ENCODE data around the gene ACVR1B. TPM values are rescaled to one million over a fixed set of nuclear protein-coding genes. Genes with fewer than 3 reads are reported as not detected.
A peak's percentile ranks its signal among the peaks of the same experiment; 100 is the strongest.

Gene ACVR1B
- total and polyA plus RNA-seq, 9 of the 15 experiments (the other 6 are each of a cell fraction or from before 2014, with no cell fraction given) = 0.97 to 15.1 (median 6.8) TPM

DNA sequence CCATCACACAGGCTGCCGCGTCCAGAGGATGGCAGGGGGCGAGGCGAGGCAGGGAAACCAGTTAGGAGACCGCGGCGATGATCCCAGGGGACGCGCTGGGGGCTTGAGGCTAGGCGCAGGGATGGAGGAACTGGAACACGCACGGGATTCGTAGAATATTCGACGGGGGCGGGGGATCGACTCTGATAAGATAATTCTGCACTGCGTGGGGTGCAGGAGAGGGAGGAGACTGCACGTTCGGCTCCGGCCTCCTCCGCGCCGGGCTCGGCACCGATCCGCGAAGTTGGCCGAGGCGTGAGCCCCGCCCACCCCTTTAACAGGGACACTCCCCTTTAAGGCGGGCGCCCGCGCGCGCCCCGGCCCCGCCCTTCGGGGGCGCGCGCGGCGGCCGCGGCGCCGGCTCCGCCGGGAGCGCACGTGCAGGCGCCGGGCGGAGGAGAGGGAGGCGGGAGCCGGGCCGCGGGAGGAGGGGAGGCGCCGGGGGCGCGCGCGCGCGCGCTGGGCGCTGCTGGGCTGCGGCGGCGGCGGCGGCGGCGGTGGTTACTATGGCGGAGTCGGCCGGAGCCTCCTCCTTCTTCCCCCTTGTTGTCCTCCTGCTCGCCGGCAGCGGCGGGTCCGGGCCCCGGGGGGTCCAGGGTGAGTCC is at the start of gene ACVR1B (continued):
- TF ChIP-seq, protein P1, sequence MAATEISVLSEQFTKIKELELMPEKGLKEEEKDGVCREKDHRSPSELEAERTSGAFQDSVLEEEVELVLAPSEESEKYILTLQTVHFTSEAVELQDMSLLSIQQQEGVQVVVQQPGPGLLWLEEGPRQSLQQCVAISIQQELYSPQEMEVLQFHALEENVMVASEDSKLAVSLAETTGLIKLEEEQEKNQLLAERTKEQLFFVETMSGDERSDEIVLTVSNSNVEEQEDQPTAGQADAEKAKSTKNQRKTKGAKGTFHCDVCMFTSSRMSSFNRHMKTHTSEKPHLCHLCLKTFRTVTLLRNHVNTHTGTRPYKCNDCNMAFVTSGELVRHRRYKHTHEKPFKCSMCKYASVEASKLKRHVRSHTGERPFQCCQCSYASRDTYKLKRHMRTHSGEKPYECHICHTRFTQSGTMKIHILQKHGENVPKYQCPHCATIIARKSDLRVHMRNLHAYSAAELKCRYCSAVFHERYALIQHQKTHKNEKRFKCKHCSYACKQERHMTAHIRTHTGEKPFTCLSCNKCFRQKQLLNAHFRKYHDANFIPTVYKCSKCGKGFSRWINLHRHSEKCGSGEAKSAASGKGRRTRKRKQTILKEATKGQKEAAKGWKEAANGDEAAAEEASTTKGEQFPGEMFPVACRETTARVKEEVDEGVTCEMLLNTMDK (IDR thresholded peaks at IDR 0.05; ENCODE audit: borderline replicate concordance, insufficient read depth, low read depth, low read length, poor library complexity, severe bottlenecking) = no peak
- TF ChIP-seq SAP30 (IDR thresholded peaks at IDR 0.05; ENCODE audit: borderline replicate concordance, insufficient read depth, low read depth, low read length, poor library complexity, severe bottlenecking) = no peak
- TF ChIP-seq KLF1 (tag; IDR thresholded peaks at IDR 0.05) = no peak
- TF ChIP-seq ZFX (CRISPR knock-in tag; IDR thresholded peaks at IDR 0.05) = no peak
- TF ChIP-seq, protein P2, sequence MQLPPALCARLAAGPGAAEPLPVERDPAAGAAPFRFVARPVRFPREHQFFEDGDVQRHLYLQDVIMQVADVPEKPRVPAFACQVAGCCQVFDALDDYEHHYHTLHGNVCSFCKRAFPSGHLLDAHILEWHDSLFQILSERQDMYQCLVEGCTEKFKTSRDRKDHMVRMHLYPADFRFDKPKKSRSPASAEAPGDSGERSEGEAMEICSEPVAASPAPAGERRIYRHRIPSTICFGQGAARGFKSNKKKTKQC (CRISPR knock-in tag; IDR thresholded peaks at IDR 0.05) = peak; percentile 77; the same call in 1 of the 2 replicates
- TF ChIP-seq GTF2F1 (IDR thresholded peaks at IDR 0.05; ENCODE audit: low read depth, low read length) = no peak
- no peak for TF ChIP-seq EWSR1 (IDR thresholded peaks at IDR 0.05; ENCODE audit: borderline replicate concordance, low read depth, partially characterized antibody)
- TF ChIP-seq L3MBTL2 (IDR thresholded peaks at IDR 0.05) = peak; percentile 97
- no peak for TF ChIP-seq MIER1 (IDR thresholded peaks at IDR 0.05; ENCODE audit: low read depth)
- TF ChIP-seq NFIX (CRISPR knock-in tag; IDR thresholded peaks at IDR 0.05; ENCODE audit: low read depth) = no peak
- TF ChIP-seq, protein P3, sequence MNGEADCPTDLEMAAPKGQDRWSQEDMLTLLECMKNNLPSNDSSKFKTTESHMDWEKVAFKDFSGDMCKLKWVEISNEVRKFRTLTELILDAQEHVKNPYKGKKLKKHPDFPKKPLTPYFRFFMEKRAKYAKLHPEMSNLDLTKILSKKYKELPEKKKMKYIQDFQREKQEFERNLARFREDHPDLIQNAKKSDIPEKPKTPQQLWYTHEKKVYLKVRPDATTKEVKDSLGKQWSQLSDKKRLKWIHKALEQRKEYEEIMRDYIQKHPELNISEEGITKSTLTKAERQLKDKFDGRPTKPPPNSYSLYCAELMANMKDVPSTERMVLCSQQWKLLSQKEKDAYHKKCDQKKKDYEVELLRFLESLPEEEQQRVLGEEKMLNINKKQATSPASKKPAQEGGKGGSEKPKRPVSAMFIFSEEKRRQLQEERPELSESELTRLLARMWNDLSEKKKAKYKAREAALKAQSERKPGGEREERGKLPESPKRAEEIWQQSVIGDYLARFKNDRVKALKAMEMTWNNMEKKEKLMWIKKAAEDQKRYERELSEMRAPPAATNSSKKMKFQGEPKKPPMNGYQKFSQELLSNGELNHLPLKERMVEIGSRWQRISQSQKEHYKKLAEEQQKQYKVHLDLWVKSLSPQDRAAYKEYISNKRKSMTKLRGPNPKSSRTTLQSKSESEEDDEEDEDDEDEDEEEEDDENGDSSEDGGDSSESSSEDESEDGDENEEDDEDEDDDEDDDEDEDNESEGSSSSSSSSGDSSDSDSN (IDR thresholded peaks at IDR 0.05; ENCODE audit: borderline replicate concordance in 1 of 2, low read depth in 2 of 2, low read length in 2 of 2) = no peak
- no peak for TF ChIP-seq JUND (IDR thresholded peaks at IDR 0.05; ENCODE audit: borderline replicate concordance, low read depth, low read length)
- TF ChIP-seq JUND (tag; IDR thresholded peaks at IDR 0.05; ENCODE audit: borderline replicate concordance, low read depth, low read length) = no peak
- no peak for TF ChIP-seq ZNF445 (CRISPR knock-in tag; IDR thresholded peaks at IDR 0.05; ENCODE audit: low read depth)
- no peak for TF ChIP-seq ZNF785 (CRISPR knock-in tag; IDR thresholded peaks at IDR 0.05)
- TF ChIP-seq KLF10 (CRISPR knock-in tag; IDR thresholded peaks at IDR 0.05) = no peak
- no peak for TF ChIP-seq ZNF253 (CRISPR knock-in tag; conservative IDR thresholded peaks at IDR 0.05)
- TF ChIP-seq, protein P4, sequence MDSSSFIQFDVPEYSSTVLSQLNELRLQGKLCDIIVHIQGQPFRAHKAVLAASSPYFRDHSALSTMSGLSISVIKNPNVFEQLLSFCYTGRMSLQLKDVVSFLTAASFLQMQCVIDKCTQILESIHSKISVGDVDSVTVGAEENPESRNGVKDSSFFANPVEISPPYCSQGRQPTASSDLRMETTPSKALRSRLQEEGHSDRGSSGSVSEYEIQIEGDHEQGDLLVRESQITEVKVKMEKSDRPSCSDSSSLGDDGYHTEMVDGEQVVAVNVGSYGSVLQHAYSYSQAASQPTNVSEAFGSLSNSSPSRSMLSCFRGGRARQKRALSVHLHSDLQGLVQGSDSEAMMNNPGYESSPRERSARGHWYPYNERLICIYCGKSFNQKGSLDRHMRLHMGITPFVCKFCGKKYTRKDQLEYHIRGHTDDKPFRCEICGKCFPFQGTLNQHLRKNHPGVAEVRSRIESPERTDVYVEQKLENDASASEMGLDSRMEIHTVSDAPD (CRISPR knock-in tag; IDR thresholded peaks at IDR 0.05) = no peak
- TF ChIP-seq TBL1XR1 (IDR thresholded peaks at IDR 0.05; ENCODE audit: low read length in 2 of 2) = no peak
- TF ChIP-seq FOXP1 (CRISPR knock-in tag; IDR thresholded peaks at IDR 0.05) = peak; percentile 60
- TF ChIP-seq SRSF3 (IDR thresholded peaks at IDR 0.05; ENCODE audit: insufficient read depth, low read length) = no peak
